NCI-H748 (cell line): ENCODE measurements around the gene BORCS5.
"Not testable (repeated sequence)": the region's sequence is repeated elsewhere in the genome, so short reads cannot be mapped to it uniquely, and the experiment has no call there.

Experiments
- DNase-seq: peaks from one replicate; lab custom pipeline; 2025; ENCODE audit not compliant: unreplicated experiment; lab: John Stamatoyannopoulos, UW

The BORCS5 gene

DNA sequence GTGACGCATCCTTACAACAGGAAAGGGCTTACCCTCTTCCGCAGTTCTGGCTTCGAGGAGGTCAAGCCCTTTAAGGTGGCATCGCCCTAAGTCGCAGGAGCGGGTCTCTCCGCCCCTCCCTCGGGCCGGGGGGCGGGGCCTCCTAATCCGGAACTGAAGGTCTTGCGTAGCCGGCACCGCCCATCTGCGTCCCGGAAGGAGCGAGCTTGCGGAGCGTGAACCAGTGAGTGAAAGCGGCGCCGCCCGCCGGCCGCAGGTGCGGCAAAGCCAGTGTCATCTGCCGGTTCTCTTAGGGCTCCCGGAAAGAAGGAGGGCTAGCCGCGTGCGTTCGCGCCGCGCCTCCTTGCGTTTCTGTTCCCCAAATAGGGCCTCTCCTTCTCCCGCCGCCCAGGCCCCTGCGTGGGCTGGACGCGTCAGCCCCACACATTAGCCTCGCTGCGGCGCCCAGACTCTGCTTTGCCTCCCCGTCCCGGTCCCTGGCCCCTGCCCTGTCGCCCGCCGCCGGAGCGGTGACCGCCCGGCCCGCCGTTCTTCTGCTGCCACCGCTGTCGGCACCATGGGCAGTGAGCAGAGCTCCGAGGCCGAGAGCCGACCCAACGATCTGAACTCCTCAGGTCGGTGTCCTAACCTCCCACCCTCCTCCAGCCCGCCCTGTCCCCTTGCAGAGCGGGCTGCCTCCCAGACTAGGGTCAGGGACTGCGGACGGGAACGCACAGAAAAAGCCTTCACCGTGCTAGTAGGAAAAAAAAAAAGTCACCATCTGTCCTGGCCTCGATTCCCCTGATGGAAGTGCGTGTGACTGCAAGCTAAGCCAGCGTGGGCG lies at the start of gene BORCS5:
BORCS5 (plus strand) TSS at position 183 of the 823 bp plus-strand sequence; CDS start at position 557, 374 bp downstream.
- peak; percentile 98 for DNase-seq

- not testable (repeated sequence) for DNase-seq
Observed at GRCh38 chr12:12310695-12311094, 46.2 kb upstream of the BORCS5 start.

GRCh38 chr12:12315838-12316237 lies 41.0 kb upstream of the BORCS5 start:
- no peak for DNase-seq

GRCh38 chr12:12319451-12320183 lies 37.3 kb upstream of the BORCS5 start:
- no peak for DNase-seq

DNA sequence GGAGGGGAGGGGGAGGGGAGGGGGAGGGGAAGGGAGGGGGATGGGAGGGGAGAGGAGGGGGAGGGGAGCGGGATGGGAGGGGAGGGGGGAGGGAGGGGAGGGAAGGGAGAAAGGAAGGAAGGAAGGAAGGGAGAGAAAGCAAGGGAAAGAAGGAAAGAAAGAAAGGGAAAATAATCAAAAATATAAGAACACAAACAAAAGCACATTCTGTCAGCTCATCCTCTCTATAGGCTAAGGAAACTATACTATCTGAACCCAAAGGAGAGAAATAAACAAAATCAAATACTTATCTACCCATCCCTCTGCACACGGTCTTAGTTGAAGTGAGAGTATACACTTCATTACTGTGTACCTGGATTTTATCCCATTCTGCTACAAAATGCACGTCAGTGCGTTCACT lies 33.8 kb upstream of the BORCS5 start:
- no peak for DNase-seq

- no peak for DNase-seq
Observed at GRCh38 chr12:12323591-12323990, 33.3 kb upstream of the BORCS5 start.

GRCh38 chr12:12326262-12326661 lies 30.6 kb upstream of the BORCS5 start:
- DNase-seq, result no peak

- DNase-seq, result peak; percentile 60
Observed at GRCh38 chr12:12327802-12328201, 29.1 kb upstream of the BORCS5 start.

DNA sequence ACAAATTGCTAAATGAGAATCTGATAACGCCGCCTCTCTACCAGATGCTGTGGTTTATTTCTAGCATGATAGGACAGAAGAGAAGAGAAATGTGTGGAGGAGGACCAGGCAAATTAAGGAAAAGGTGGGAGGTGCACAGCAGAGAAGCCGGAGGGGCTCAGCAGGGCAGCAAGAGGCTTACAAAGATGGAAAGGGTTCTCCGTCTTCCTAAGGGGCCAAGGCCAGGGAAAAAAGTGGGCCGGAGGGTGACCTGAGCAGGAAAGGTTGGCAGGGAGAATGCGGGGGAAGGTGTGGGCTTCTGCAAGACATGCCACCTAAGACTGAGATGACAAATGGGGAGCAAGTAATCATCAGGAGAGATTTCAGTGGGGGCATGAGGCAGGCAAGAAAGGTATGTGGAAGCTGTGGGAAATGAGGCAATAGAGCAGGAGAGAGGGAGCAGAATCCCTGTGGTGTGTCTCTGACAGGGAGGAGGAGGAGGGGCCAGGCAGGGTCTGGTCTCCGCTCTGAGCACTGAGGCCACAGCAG lies 25.6 kb upstream of the BORCS5 start:
- DNase-seq, result no peak

DNA sequence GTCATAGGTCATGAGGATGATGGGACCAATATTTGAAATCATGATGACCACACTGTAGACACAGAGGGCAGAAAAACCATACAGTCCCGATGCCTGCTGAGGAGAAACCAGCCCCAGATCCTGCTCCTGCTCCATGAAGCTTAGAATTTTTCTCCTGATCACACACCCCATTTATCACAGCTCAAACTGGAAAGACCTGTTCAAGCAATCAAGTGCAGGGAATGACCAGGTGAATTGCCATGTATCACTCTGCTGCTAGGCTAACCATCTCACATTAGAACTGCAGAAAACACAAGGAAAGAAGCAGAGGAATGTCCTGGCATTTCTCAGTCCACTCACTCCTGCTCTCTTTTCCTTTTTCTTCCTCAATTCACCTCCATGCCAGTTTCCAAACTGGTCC lies 25.0 kb upstream of the BORCS5 start:
- peak; percentile 44 for DNase-seq

DNA sequence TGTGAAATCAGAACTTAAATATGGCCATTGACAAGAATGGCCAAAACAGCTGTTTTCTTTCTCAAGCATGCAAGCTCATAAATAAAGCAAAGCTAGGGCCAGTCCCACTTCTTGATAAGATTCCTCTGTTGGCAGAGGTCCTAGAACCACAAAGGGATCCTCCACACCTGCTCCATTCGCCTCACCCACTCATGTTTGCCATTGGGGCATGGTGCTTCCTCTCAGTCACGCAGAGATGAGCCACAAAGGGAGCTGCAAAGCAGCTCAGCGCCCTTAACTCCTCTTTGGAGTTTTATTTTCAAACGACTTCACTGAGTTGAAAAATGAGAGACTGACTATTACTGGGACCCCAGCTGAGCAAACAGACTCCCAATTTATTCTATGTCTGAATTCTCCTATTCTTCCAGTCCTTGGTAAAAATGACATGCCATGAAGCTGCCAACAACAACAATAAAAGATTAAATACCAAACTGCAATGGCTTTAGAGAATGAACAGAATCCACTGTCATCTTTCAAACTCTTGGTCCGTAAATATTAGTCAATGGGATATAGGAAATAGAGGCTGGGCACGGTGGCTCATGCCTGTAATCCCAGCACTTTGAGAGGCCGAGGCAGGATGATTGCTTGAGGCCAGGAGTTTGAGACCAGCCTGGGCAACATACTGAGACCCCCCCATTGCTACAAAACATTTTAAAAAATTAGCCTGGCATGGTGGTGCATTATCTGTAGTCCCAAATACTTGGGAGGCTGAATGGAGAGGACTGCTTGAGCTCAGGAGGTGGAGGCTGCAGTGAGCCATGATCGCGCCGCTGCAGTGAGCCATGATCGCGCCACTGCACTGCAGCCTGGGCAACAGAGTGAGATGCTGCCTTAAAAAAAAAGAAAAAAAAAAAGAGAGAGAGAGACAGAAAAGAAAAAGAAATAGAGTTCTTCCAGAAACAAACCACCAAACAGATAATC lies 23.2 kb upstream of the BORCS5 start:
- DNase-seq, result peak; percentile 88

DNA sequence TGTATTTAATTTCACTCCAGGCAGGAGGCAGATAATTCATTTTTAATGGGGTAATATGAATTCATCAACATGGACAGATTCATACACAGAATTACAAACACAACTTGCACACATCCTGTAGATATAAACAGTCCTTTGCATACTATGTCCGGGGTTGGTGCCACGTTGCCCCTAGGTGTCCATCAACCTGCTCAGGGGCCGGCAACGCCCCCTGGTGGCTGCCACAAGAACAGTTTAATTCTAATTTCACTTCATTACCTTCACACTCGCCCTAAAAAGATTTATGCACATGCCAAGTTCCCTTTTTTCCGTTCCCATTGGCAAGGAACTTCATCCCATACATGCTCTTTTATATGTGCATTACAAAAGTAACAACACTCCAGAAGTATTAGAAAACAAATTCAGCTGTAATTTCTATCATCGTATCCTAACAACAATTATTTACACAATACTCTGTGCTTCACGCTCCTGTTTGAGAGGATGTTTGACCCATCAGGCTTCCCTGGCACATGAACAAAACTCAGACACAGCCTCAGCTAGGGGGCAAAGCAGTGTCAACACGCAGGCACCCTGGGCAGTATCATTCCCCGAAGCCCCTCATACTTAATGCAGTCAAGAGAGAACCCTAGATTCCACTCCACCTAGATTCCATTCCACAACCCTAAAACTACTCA lies 22.4 kb upstream of the BORCS5 start:
- DNase-seq, result peak; percentile 60

DNA sequence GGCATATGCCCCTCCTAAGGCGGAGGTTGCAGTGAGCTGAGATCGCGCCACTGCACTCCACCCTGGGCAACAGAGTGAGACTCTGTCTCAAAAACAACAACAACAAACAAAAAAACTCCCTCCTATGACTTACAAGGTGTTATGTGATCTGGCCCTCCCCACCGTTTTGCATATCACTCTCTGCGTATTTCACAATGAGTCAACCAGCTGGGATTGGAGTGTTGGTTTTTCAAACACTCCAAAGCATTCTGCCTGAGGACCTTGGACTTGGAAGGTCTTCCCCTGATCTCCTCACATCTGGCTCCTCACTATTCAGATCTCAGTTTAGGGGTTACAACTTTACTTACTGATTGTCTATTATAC lies 20.8 kb upstream of the BORCS5 start:
- DNase-seq, result no peak

DNA sequence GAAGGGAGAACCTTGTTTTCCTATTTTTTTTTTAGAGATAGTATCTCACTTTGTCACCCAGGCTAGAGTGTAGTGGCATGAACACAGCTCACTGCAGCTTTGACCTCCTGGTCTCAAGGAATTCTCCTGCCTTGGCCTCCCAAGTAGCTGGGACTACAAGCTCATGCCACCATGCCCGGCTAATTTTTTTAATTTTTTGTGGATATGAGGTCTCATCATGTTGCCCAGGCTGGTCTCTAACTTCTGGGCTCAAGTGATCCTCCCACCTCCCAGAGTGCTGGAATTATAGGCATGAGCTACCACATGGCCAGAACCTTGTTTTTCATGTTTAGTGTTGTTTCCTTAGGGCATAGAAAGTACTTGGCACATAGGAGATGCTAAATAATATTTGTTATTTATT lies 20.4 kb upstream of the BORCS5 start:
- no peak for DNase-seq

GRCh38 chr12:12338527-12339168 lies 18.2 kb upstream of the BORCS5 start:
- no peak for DNase-seq

DNA sequence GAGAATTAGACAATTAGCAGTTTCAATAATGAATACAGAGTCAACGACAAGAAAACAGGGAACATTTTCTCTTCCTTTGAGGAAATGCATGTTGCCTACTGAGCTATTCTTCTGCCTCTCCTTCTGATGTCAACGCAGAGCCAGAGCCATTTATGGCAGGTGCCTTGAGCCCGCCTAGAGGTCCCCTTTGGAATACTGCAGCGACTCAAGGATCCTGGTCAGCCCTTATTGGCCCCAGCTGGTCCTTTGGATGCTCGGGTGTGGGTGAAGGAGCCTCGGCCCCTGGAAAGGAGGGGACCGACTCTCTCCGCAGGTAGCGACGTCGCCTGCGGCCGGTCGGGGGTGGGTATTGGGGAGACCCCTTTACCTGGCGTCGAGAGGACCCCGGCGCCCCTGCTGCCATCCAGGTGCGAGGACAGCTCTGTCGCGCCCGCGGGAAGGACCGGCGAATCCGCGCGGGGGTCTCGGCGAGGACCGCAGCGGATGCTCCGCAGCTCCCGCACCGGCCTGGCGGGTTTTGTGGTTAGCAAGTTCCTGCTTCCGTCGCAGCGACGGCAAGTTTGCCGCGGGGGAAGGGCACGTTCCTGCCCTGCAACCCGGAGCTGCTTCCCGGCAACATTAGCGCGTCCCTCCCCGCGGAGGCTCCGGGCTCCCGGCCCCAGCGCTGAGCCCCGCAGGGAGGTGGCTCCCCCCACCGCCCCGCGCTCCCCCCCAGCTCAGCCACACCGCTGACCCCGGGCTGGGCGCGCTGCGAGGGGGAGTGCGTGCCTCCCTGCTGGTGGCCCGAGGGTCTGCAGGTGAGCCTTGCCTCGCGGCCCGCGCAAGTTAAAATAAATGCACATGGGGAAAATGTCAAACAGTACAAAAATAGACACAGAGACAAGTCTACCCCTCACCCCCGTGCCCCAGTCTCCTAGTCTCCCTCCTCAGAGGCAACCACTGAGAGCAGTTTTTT lies 6.9 kb upstream of the BORCS5 start, which contains the start of gene MANSC1:
MANSC1 (minus strand) TSS at position 532 of the 955 bp plus-strand sequence. CDS start 6,928 bp downstream, outside the sequence.
- DNase-seq, result peak; percentile 74

- DNase-seq, result peak; percentile 41
Observed at GRCh38 chr12:12350868-12351463, 5.9 kb upstream of the BORCS5 start.
